ENCODE results near the gene ATP5PO. TPM values are rescaled to one million over a fixed set of nuclear protein-coding genes. Genes with fewer than 3 reads are reported as not detected.
"Not testable (repeated sequence)": the region's sequence is repeated elsewhere in the genome, so short reads cannot be mapped to it uniquely, and the experiment has no call there.

ATP5PO gene
- total RNA-seq, 1 donor from 2014 or later: 218 TPM

- Mint-ChIP-seq H3K27me3 (ENCODE audit: unreplicated experiment) (peaks cover 1% of the 10 kb centered on the region), H3K4me1 (ENCODE audit: unreplicated experiment) (peaks cover 11% of the 10 kb centered on the region), H3K9me3 (ENCODE audit: unreplicated experiment) (no peaks in the 10 kb centered on the region), H3K4me3 (ENCODE audit: unreplicated experiment) (no peak overlapping the region), H3K27ac (ENCODE audit: unreplicated experiment) (no peak overlapping the region), H3K36me3 (ENCODE audit: low read depth, unreplicated experiment) (peaks cover 10% of the 10 kb centered on the region)
- TF ChIP-seq, protein P1, sequence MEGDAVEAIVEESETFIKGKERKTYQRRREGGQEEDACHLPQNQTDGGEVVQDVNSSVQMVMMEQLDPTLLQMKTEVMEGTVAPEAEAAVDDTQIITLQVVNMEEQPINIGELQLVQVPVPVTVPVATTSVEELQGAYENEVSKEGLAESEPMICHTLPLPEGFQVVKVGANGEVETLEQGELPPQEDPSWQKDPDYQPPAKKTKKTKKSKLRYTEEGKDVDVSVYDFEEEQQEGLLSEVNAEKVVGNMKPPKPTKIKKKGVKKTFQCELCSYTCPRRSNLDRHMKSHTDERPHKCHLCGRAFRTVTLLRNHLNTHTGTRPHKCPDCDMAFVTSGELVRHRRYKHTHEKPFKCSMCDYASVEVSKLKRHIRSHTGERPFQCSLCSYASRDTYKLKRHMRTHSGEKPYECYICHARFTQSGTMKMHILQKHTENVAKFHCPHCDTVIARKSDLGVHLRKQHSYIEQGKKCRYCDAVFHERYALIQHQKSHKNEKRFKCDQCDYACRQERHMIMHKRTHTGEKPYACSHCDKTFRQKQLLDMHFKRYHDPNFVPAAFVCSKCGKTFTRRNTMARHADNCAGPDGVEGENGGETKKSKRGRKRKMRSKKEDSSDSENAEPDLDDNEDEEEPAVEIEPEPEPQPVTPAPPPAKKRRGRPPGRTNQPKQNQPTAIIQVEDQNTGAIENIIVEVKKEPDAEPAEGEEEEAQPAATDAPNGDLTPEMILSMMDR (IDR thresholded peaks at IDR 0.05; ENCODE audit: unreplicated experiment): no peak
- no peak for DNase-seq (ENCODE audit: low spot score)
Observed at GRCh38 chr21:33865176-33865575, 50.4 kb downstream of the ATP5PO start.

GRCh38 chr21:33864150-33864549 is 51.5 kb downstream of the ATP5PO start:
- Mint-ChIP-seq H3K4me3 (ENCODE audit: unreplicated experiment) (no peak overlapping the region), H3K27ac (ENCODE audit: unreplicated experiment) (no peak overlapping the region), H3K27me3 (ENCODE audit: unreplicated experiment) (no peaks in the 10 kb centered on the region), H3K36me3 (ENCODE audit: low read depth, unreplicated experiment) (peaks cover 4% of the 10 kb centered on the region), H3K4me1 (ENCODE audit: unreplicated experiment) (peaks cover 3% of the 10 kb centered on the region), H3K9me3 (ENCODE audit: unreplicated experiment) (no peaks in the 10 kb centered on the region)
- TF ChIP-seq, protein P1 (IDR thresholded peaks at IDR 0.05; ENCODE audit: unreplicated experiment): no peak
- no peak for DNase-seq (ENCODE audit: low spot score)

- H3K9me3 Mint-ChIP-seq (ENCODE audit: unreplicated experiment); DNase-seq (ENCODE audit: low spot score); H3K27ac Mint-ChIP-seq (ENCODE audit: unreplicated experiment); H3K4me3 Mint-ChIP-seq (ENCODE audit: unreplicated experiment); H3K36me3 Mint-ChIP-seq (ENCODE audit: low read depth, unreplicated experiment); H3K4me1 Mint-ChIP-seq (ENCODE audit: unreplicated experiment); H3K27me3 Mint-ChIP-seq (ENCODE audit: unreplicated experiment): not testable (repeated sequence)
Observed at GRCh38 chr21:33863191-33863590, 52.4 kb downstream of the ATP5PO start.

GRCh38 chr21:33861125-33861524 is 54.5 kb downstream of the ATP5PO start:
- TF ChIP-seq, protein P1 (IDR thresholded peaks at IDR 0.05; ENCODE audit: unreplicated experiment): no peak
- Mint-ChIP-seq H3K27ac (ENCODE audit: unreplicated experiment) (no peak overlapping the region), H3K36me3 (ENCODE audit: low read depth, unreplicated experiment) (no peaks in the 10 kb centered on the region), H3K4me3 (ENCODE audit: unreplicated experiment) (no peak overlapping the region), H3K4me1 (ENCODE audit: unreplicated experiment) (no peaks in the 10 kb centered on the region), H3K9me3 (ENCODE audit: unreplicated experiment) (no peaks in the 10 kb centered on the region), H3K27me3 (ENCODE audit: unreplicated experiment) (peaks cover 6% of the 10 kb centered on the region)
- no peak for DNase-seq (ENCODE audit: low spot score)

DNA sequence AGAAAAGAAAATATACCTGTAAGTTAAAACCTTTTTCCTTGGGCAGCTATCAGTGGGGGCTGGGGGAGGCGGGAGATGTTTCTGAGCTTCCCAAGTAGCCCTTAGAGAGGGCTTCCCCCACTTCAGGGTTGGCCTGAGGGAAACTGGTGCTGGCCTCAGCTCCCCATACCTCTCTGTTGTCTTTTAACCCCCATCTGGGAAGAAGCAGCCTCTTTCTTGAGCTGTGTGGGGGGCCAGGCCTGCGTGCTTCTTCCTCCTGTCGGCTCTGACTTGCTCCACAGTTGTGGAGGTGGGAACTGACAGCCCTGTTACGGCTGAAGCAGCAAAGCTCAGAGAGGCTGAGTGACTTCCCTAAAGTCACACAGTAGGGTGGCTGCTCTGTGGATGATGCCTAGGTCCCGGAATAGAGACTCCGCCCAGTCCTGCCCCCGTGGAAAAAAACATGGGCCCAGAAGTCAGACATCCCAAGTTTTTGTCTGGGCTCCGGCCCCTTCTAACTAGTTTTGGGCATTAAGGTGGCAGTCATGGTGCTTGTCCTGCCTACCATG is 55.2 kb downstream of the ATP5PO start:
- Mint-ChIP-seq H3K27ac (ENCODE audit: unreplicated experiment) (no peak overlapping the region), H3K9me3 (ENCODE audit: unreplicated experiment) (no peaks in the 10 kb centered on the region), H3K4me3 (ENCODE audit: unreplicated experiment) (no peak overlapping the region), H3K36me3 (ENCODE audit: low read depth, unreplicated experiment) (no peaks in the 10 kb centered on the region), H3K4me1 (ENCODE audit: unreplicated experiment) (no peaks in the 10 kb centered on the region), H3K27me3 (ENCODE audit: unreplicated experiment) (peaks cover 6% of the 10 kb centered on the region)
- DNase-seq (ENCODE audit: low spot score): no peak
- TF ChIP-seq, protein P1 (IDR thresholded peaks at IDR 0.05; ENCODE audit: unreplicated experiment): no peak
